ENCODE measurements around the gene MYBPC2.

MYBPC2 gene

DNA sequence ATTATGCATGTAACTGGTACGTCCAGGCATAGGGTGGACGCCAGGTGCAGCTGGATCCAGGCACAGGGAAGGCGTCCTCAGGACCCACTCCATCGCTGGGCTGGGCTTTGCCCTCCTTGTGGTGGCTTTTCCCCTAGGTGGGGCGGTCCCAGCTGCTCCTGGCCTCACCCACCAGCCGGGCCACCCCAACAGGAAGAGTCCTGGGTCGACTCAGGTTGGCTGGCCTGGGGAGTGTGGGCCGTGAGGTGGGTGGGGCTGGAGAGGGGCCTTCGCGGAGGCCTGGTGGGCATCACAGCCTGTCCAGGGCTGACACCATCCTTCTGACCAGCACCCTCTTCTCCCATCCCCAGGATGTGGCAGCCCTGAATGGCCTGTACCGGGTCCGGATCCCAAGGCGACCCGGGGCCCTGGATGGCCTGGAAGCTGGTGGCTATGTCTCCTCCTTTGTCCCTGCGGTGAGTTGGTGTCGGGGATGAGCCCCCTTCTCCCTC is 47.1 kb downstream of the MYBPC2 start:
- peaks cover 38% of the 10 kb centered on the region for H3K36me3 ChIP-seq (ENCODE audit: control insufficient read depth, insufficient read depth, low read length)

DNA sequence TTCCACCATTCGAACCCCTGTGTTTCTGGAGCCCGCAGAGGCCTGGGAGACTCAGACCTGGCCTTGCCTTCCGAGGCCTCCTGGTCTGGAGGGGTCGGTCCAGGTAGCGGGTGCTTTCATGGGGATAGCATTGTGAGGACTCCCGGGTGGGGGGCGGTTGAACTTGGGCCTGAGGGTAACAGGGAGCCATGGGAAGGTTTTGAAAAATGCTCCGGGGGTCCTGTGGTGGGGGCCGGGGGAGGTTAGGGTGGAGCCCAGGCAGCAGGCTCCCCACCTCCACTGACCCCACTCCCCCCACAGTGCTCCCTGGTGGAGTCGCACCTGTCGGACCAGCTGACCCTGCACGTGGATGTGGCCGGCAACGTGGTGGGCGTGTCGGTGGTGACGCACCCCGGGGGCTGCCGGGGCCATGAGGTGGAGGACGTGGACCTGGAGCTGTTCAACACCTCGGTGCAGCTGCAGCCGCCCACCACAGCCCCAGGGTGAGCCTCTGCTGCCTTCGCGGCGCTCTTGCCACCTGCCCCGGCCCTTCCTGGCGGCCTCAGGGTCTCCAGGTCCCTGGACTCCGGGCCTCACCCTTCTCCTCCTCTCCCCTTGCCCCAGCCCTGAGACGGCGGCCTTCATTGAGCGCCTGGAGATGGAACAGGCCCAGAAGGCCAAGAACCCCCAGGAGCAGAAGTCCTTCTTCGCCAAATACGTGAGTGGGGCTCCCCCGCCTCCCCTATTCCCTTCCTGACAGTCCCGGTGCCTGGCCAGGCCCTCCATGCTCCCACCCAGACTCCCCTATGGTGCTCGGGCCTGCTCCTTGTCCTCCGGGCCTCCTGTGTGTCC is 47.8 kb downstream of the MYBPC2 start:
- Histone ChIP-seq H3K27me3 (replicated peaks; ENCODE audit: control insufficient read depth, insufficient read depth, low read length) (no peaks in the 10 kb centered on the region), H3K36me3 (ENCODE audit: control insufficient read depth, insufficient read depth, low read length) (peaks cover 41% of the 10 kb centered on the region), H3K4me3 (replicated peaks; ENCODE audit: low read depth, low read length) (no peak overlapping the region)
- DNase-seq (ENCODE audit: extremely low read depth, insufficient read length), result no peak
- TF ChIP-seq, protein P1, sequence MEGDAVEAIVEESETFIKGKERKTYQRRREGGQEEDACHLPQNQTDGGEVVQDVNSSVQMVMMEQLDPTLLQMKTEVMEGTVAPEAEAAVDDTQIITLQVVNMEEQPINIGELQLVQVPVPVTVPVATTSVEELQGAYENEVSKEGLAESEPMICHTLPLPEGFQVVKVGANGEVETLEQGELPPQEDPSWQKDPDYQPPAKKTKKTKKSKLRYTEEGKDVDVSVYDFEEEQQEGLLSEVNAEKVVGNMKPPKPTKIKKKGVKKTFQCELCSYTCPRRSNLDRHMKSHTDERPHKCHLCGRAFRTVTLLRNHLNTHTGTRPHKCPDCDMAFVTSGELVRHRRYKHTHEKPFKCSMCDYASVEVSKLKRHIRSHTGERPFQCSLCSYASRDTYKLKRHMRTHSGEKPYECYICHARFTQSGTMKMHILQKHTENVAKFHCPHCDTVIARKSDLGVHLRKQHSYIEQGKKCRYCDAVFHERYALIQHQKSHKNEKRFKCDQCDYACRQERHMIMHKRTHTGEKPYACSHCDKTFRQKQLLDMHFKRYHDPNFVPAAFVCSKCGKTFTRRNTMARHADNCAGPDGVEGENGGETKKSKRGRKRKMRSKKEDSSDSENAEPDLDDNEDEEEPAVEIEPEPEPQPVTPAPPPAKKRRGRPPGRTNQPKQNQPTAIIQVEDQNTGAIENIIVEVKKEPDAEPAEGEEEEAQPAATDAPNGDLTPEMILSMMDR (IDR thresholded peaks at IDR 0.05; ENCODE audit: insufficient read depth, low read length, poor library complexity, severe bottlenecking), result no peak

More for the DNA sequence above, 47.1 kb downstream of the MYBPC2 start:
- no peaks in the 10 kb centered on the region for H3K27me3 ChIP-seq (replicated peaks; ENCODE audit: control insufficient read depth, insufficient read depth, low read length)
- no peak for DNase-seq (ENCODE audit: extremely low read depth, insufficient read length)
- TF ChIP-seq, protein P1 (IDR thresholded peaks at IDR 0.05; ENCODE audit: insufficient read depth, low read length, poor library complexity, severe bottlenecking), result no peak
- no peak overlapping the region for H3K4me3 ChIP-seq (replicated peaks; ENCODE audit: low read depth, low read length)

DNA sequence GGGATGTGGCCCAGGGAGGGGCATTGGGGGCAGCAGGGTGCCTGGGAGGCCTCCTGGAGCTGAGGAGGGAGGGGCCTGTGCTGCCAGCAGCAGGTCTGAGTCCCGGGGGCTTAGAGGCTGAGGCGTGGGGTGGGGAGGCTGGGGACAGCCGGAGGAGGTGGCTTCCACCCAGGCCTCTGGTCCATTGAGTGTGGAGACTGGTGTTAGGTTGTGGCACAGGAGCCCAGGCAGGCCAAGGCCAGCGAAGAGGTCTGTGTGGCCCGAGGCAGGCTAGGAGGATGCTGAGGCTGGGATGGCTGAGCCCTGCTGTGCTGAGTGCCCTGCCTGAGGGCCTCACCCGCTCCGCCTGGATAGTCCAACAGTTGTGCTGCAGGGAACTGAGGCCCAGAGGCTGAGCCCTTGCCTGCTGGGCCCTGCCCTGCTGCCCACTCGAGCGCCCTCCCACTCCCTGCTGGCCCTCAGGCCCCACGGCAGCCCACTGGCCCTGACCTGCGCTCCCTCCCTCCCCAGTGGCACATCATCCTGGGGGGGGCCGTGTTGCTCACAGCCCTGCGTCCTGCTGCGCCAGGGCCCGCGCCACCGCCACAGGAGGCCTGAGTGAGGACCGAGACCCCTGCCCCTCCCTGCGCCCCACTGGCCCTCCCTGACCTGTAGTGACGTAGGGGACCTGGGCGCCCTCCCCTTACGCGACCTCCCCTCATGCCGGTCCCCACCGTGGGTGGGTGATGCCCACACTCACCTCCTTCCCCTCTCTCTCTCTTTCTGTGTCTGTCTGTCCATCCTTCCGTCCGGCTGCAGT is 48.9 kb downstream of the MYBPC2 start:
- Histone ChIP-seq H3K4me3 (replicated peaks; ENCODE audit: low read depth, low read length) (no peak overlapping the region), H3K36me3 (ENCODE audit: control insufficient read depth, insufficient read depth, low read length) (peaks cover 41% of the 10 kb centered on the region), H3K27me3 (replicated peaks; ENCODE audit: control insufficient read depth, insufficient read depth, low read length) (no peaks in the 10 kb centered on the region)
- no peak for DNase-seq (ENCODE audit: extremely low read depth, insufficient read length)
- TF ChIP-seq, protein P1 (IDR thresholded peaks at IDR 0.05; ENCODE audit: insufficient read depth, low read length, poor library complexity, severe bottlenecking), result no peak

DNA sequence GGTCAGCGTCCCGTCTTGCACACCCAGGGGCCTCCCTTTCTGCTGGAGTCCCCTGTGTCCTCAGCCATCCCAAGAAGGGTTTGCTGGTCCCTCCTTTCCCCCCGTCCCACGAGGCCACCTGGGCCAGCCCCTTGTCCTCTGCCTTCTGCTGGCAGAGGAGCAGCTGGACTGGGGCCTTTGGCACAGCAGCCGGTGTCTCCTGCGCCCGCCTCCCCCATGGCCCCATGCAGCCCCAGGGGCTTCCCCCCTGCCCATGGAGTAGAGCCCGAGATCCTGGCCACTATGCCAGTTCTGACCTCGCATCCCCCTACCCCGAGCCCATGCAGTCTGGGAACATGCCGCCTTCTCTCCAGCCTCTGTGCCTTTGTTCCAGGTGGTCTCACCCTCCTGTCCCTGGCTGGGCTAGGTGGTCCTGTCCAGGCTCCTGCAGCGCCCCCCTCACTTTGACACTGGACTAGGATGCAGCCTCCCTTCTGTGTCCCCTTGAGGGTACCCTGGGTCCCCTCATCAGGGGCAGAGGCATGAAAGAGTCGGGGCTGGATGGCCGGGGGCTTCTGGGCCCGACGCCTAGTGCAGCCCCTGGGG is 49.7 kb downstream of the MYBPC2 start:
- Histone ChIP-seq H3K4me3 (replicated peaks; ENCODE audit: low read depth, low read length) (no peak overlapping the region), H3K36me3 (ENCODE audit: control insufficient read depth, insufficient read depth, low read length) (peaks cover 41% of the 10 kb centered on the region), H3K27me3 (replicated peaks; ENCODE audit: control insufficient read depth, insufficient read depth, low read length) (no peaks in the 10 kb centered on the region)
- TF ChIP-seq, protein P1 (IDR thresholded peaks at IDR 0.05; ENCODE audit: insufficient read depth, low read length, poor library complexity, severe bottlenecking), result no peak
- DNase-seq (ENCODE audit: extremely low read depth, insufficient read length), result no peak

DNA sequence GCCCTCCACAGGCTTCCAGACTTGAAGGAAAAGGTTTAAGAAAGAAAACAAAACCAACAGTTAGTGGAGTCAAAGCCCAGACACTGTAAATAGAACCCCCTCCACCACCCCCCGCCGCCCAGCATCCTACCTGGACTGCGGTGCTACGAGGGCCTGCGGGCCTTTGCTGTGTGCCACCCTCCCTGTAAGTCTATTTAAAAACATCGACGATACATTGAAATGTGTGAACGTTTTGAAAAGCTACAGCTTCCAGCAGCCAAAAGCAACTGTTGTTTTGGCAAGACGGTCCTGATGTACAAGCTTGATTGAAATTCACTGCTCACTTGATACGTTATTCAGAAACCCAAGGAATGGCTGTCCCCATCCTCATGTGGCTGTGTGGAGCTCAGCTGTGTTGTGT is 50.2 kb downstream of the MYBPC2 start:
- peaks cover 38% of the 10 kb centered on the region for H3K36me3 ChIP-seq (ENCODE audit: control insufficient read depth, insufficient read depth, low read length)
- DNase-seq (ENCODE audit: extremely low read depth, insufficient read length), result no peak
- H3K4me3 ChIP-seq (replicated peaks; ENCODE audit: low read depth, low read length), result no peak overlapping the region
- H3K27me3 ChIP-seq (replicated peaks; ENCODE audit: control insufficient read depth, insufficient read depth, low read length), result no peaks in the 10 kb centered on the region
- TF ChIP-seq, protein P1 (IDR thresholded peaks at IDR 0.05; ENCODE audit: insufficient read depth, low read length, poor library complexity, severe bottlenecking), result no peak
